HepG2 (cell line): ENCODE results near the gene CA10. TPM values are rescaled to one million over a fixed set of nuclear protein-coding genes. Genes with fewer than 3 reads are reported as not detected.

Experiments
- ATAC-seq: fragments of 200-7000 bp; cut with Tn5 transposase; 3 replicates; pipeline ENCODE4 v1.9.1; 2020; ENCODE audit warnings: mild to moderate bottlenecking, moderate library complexity
- BruUV-seq: library from RNA; stranded (reverse); fragments of 400-500 nt; replicated peaks from 2 replicates; lab custom pipeline; 2021; lab: Mats Ljungman, UMichigan
- CTCF ChIA-PET: fragments of 300-600 bp; formaldehyde crosslinking; extraction: SDS; loops from one replicate; lab custom pipeline; 2021; ENCODE audit warnings: low total read pairs, inconsistent platforms, low intra/inter-chr PET ratio; lab: Yijun Ruan, JAX
- POLR2A ChIA-PET: fragments of 350-600 bp; sonication (Branson Sonifier 250); formaldehyde crosslinking; loops from one replicate; lab custom pipeline; 2020; ENCODE audit warnings: antibody characterized with exemption, inconsistent platforms; lab: Yijun Ruan, JAX
- DNase-seq: peaks from one replicate; pipeline ENCODE4 v3.0.0-alpha.2; 2015; ENCODE audit warnings: low spot score
- FAIRE-seq: peaks from 3 replicates; lab custom pipeline; 2011; peaks lifted over from hg19 to GRCh38; lab: Jason Lieb, UNC
- H2AFZ ChIP-seq: one replicate; pipeline ENCODE4 v1.6.1; 2011; ENCODE audit warnings: low read length, inconsistent platforms
- H3K27ac ChIP-seq: fragments of 300-600 bp; 3 replicates; pipeline ENCODE4 v1.8.0; 2011; ENCODE audit warnings: mixed run types, mild to moderate bottlenecking, mixed read lengths, low read length, inconsistent platforms; ENCODE audit not compliant: insufficient read depth; ENCODE audit errors: extremely low read length
- H3K27me3 ChIP-seq, 2 experiments: fragments of 200-600 bp in 1 of 2; 2 replicates in 1 of 2; 3 replicates in 1 of 2; pipeline versions ENCODE4 v1.6.0 to v1.8.0; 2011; ENCODE audit warnings: low read length in 2 of 2, mild to moderate bottlenecking in 2 of 2, moderate library complexity in 2 of 2, inconsistent platforms in 1 of 2; ENCODE audit not compliant: insufficient read depth in 2 of 2, control insufficient read depth in 1 of 2
- H3K36me3 ChIP-seq, 2 experiments: fragments of 200-600 bp in 1 of 2; replicated peaks in 1 of 2; 2 replicates in 1 of 2; 3 replicates in 1 of 2; pipeline versions ENCODE4 v1.5.1 to v1.8.0; 2011; ENCODE audit warnings: low read length in 2 of 2, inconsistent platforms in 1 of 2; ENCODE audit not compliant: insufficient read depth in 2 of 2, control insufficient read depth in 1 of 2
- H3K4me1 ChIP-seq: 2 replicates; pipeline ENCODE4 v1.5.1; 2012; ENCODE audit warnings: low read length, inconsistent platforms; ENCODE audit not compliant: insufficient read depth
- H3K4me2 ChIP-seq: 2 replicates; pipeline ENCODE4 v1.6.0; 2011; ENCODE audit warnings: low read depth, low read length, inconsistent platforms
- H3K4me3 ChIP-seq, 3 experiments: fragments of 200-600 bp in 1 of 3; sonication (generic), shearing (Covaris generic) in 1 of 3; replicated peaks in 1 of 3; 2 replicates each; pipeline ENCODE4 v1.5.1; 2011 to 2016; ENCODE audit warnings: low read length in 3 of 3, inconsistent platforms in 2 of 3, low read depth in 2 of 3, mild to moderate bottlenecking in 2 of 3, control low read depth in 1 of 3, mixed read lengths in 1 of 3; ENCODE audit not compliant: insufficient read depth in 1 of 3
- H3K79me2 ChIP-seq: one replicate; pipeline ENCODE4 v1.6.1; 2011; ENCODE audit warnings: low read length, inconsistent platforms; ENCODE audit not compliant: insufficient read depth
- H3K9ac ChIP-seq: 2 replicates; pipeline ENCODE4 v1.6.0; 2011; ENCODE audit warnings: mild to moderate bottlenecking, low read depth, low read length, inconsistent platforms; ENCODE audit not compliant: insufficient read depth
- H3K9me3 ChIP-seq: 2 replicates; pipeline ENCODE4 v1.5.1; 2012; ENCODE audit warnings: mild to moderate bottlenecking, low read length
- H4K20me1 ChIP-seq: 2 replicates; pipeline ENCODE4 v1.6.0; 2011; ENCODE audit warnings: inconsistent platforms, mild to moderate bottlenecking, low read length, moderate library complexity; ENCODE audit not compliant: insufficient read depth
- CTCF ChIP-seq: sonication (generic); formaldehyde crosslinking; IDR thresholded peaks from 2 replicates; pipeline ENCODE4 v1.5.0; 2020; ENCODE audit warnings: mild to moderate bottlenecking, missing genetic modification reagents, moderate library complexity
- ETS1 ChIP-seq: sonication (generic); formaldehyde crosslinking; IDR thresholded peaks from 2 replicates; pipeline ENCODE4 v1.4.0; 2020; ENCODE audit warnings: missing genetic modification reagents
- MNT ChIP-seq: fragments of 450-650 bp; IDR thresholded peaks from 2 replicates; pipeline ENCODE4 v1.6.1; 2016
- SMC3 ChIP-seq: IDR thresholded peaks from 2 replicates; pipeline ENCODE4 v1.6.1; 2011; ENCODE audit warnings: low read length, improper control_type of control experiment
- STAG1 ChIP-seq: sonication (generic); formaldehyde crosslinking; IDR thresholded peaks from 2 replicates; pipeline ENCODE4 v1.4.0; 2020; ENCODE audit warnings: missing genetic modification reagents
- ZNF263 ChIP-seq: sonication (generic); formaldehyde crosslinking; IDR thresholded peaks from 2 replicates; pipeline ENCODE4 v1.4.0; 2020; ENCODE audit warnings: missing genetic modification reagents
- ZNF558 ChIP-seq: sonication (generic); formaldehyde crosslinking; IDR thresholded peaks from 2 replicates; pipeline ENCODE4 v1.9.0; 2022; ENCODE audit warnings: mild to moderate bottlenecking, missing genetic modification reagents, borderline replicate concordance
- ZNF563 ChIP-seq: sonication (generic); formaldehyde crosslinking; IDR thresholded peaks from 2 replicates; pipeline ENCODE4 v1.8.0; 2022; ENCODE audit warnings: mild to moderate bottlenecking, moderate library complexity, missing genetic modification reagents
- WGBS: methylation state at CpG from one replicate; pipeline ENCODE4 v1.1.6; 2017; ENCODE audit warnings: low lambda C conversion rate; 5-methylcytosine and 5-hydroxymethylcytosine counted together
- in situ Hi-C: cut with HindIII; loops from 2 replicates; pipeline ENCODE4 v1.10.0; 2017; ENCODE audit warnings: low pct_unique_long_range_greater_than_20kb; ENCODE audit not compliant: extremely low pct_ligation_motif_present
- intact Hi-C: fragments of 100-400 bp; cut with micrococcal nuclease; formaldehyde crosslinking; loops from one replicate; pipeline ENCODE4 v1.10.0; 2022; ENCODE audit not compliant: unreplicated experiment
- polyA plus RNA-seq, 8 experiments: library from polyadenylated mRNA; depleted of rRNA in 3 of 8; stranded (reverse) in 7 of 8; unstranded in 1 of 8; fragments of >200 nt; fragmentation: Illumina TruSeq in 4 of 8; extraction: Trizol in 4 of 8; gene quantifications; 2 replicates each; pipeline versions ENCODE4 v1.2.1 to v1.2.3, GENCODE V29; 2011 to 2016; ENCODE audit warnings: low read depth in 4 of 8, missing spikeins in 1 of 8, mixed read lengths in 1 of 8; ENCODE audit not compliant: insufficient read depth in 1 of 8
- total RNA-seq, 5 experiments: library from RNA; depleted of rRNA; stranded (reverse); fragments of >200 nt; fragmentation: Illumina TruSeq; extraction: Trizol; gene quantifications; 2 replicates each; pipeline ENCODE4 v1.2.3, GENCODE V29; 2016; ENCODE audit warnings: low read depth in 1 of 5

Gene CA10
- total and polyA plus RNA-seq, 2 of the 13 experiments (the other 11 are each of a cell fraction or from before 2014, with no cell fraction given): not detected

- Histone ChIP-seq H3K9me3 (no peaks in the 10 kb centered on the region), H3K27me3 (peaks cover 0 to 11% of the 10 kb centered on the region in 2 experiments; a peak in 2 of 5 replicates), H3K4me3 (no peak overlapping the region)
- intact Hi-C loops: loop anchor here (1.0 kb wide), 1 partner anchor 149 kb away; no protein-coding TSS in a partner anchor
- POLR2A ChIA-PET: no interaction called here
- TF ChIP-seq ZNF558 (no peak), ETS1 (CRISPR knock-in tag) (no peak), SMC3 (0 out of 2 replicates have a peak, but pooled peaks have one; percentile 23), ZNF563 (CRISPR knock-in tag) (no peak), CTCF (CRISPR knock-in tag) (peak; percentile 37), STAG1 (CRISPR knock-in tag) (peak; percentile 36), ZNF263 (CRISPR knock-in tag) (no peak), MNT (no peak)
- TF ChIP-seq, all 625 proteins: peak for 3
- 14% methylated on average over 4 of the region's 4 CpGs for WGBS
- ATAC-seq (peak; percentile 66), FAIRE-seq (no peak), DNase-seq (no peak)
- in situ Hi-C loops: loop anchor here (5.0 kb wide), 1 partner anchor 52 kb away; no protein-coding TSS in a partner anchor
- Histone ChIP-seq H3K4me2 (no peak overlapping the region), H3K27ac (no peak overlapping the region), H3K36me3 (no peaks in the 10 kb centered on the region), H3K4me1 (no peaks in the 10 kb centered on the region), H3K79me2 (no peaks in the 10 kb centered on the region), H4K20me1 (no peaks in the 10 kb centered on the region), H3K9ac (no peak overlapping the region), H2AFZ (no peak overlapping the region)
- CTCF ChIA-PET: interaction anchor here (2.4 kb wide), 1 partner anchor 148 kb away, joined by 9 read pairs; no protein-coding TSS in a partner anchor
- BruUV-seq: no TSS peak
These were observed 424.1 kb downstream of the CA10 start for GRCh38 chr17:51734462-51734861.
